ENCODE data around the gene GABBR2.
A peak's percentile ranks its signal among the peaks of the same experiment; 100 is the strongest.
"Not testable (repeated sequence)": the region's sequence is repeated elsewhere in the genome, so short reads cannot be mapped to it uniquely, and the experiment has no call there.

The GABBR2 gene

GRCh38 chr9:98284754-98285153, 424.0 kb downstream of the GABBR2 start:
- no peak overlapping the region for H3K23ac ChIP-seq (ENCODE audit: low read length)
- H3K79me1 ChIP-seq (ENCODE audit: low read length), result peaks cover 5% of the 10 kb centered on the region
- no peak overlapping the region for H2BK12ac ChIP-seq (ENCODE audit: low read length)
- no peaks in the 10 kb centered on the region for H3K79me2 ChIP-seq (ENCODE audit: control insufficient read depth, insufficient read depth, low read length, poor library complexity)
- no peak overlapping the region for H2BK5ac ChIP-seq (ENCODE audit: low read depth, low read length, poor library complexity)
- DNase-seq, result no peak
- no peaks in the 10 kb centered on the region for H3K36me3 ChIP-seq (ENCODE audit: control insufficient read depth in 1 of 2, insufficient read depth in 2 of 2, low read length in 2 of 2)
- H3K4me3 ChIP-seq (ENCODE audit: low read depth, low read length), result no peak overlapping the region
- no peak overlapping the region for H3K4ac ChIP-seq (ENCODE audit: low read depth, low read length)
- no peak overlapping the region for H3K14ac ChIP-seq (ENCODE audit: low read length)
- no CpG with 5 or more reads among the region's 3 CpGs for WGBS (ENCODE audit: extremely low coverage, insufficient coverage, insufficient read length)
- H3K4me1 ChIP-seq (ENCODE audit: control insufficient read depth in 1 of 2, insufficient read depth in 2 of 2, low read length in 2 of 2), result peaks cover 5 to 8% of the 10 kb centered on the region in 2 experiments
- H2BK120ac ChIP-seq (ENCODE audit: insufficient read depth, low read length, poor library complexity), result no peak overlapping the region
- H3K9ac ChIP-seq (ENCODE audit: low read length), result no peak overlapping the region
- H2AFZ ChIP-seq (ENCODE audit: insufficient read depth, low read length, poor library complexity), result no peak overlapping the region
- no peaks in the 10 kb centered on the region for H3K27me3 ChIP-seq (ENCODE audit: insufficient read depth, low read length)
- H3K18ac ChIP-seq (ENCODE audit: low read length), result no peak overlapping the region
- H4K91ac ChIP-seq (ENCODE audit: low read depth, low read length), result no peak overlapping the region
- no peak overlapping the region for H2AK5ac ChIP-seq (ENCODE audit: low read length)
- no peak overlapping the region for H3K4me2 ChIP-seq (ENCODE audit: low read length)
- H3K9me3 ChIP-seq (ENCODE audit: insufficient read depth, low read depth, low read length), result peaks cover 4% of the 10 kb centered on the region
- no peak overlapping the region for H3K27ac ChIP-seq (ENCODE audit: low read depth, low read length)
- H4K8ac ChIP-seq (ENCODE audit: low read depth, low read length), result no peak overlapping the region
- H4K12ac ChIP-seq (ENCODE audit: low read depth, low read length), result no peak overlapping the region

DNA sequence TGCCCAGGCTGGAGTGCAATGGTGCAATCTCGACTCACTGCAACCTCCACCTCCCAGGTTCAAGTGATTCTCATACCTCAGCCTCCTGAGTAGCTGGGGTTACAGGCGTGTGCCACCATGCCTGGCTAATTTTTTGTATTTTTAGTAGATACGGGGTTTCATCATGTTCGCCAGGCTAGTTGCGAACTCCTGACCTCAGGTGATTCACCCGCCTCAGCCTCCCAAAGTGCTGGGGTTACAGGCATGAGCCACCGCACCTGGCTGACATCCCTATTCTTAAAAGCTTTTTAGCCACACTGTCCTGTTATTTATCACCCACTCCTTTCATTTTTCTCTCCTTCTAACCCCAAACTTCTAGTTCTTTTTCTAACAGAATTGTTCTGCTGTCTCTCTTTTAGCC, 425.6 kb downstream of the GABBR2 start:
- not testable (repeated sequence) for H3K4me3 ChIP-seq (ENCODE audit: low read depth, low read length); H3K79me2 ChIP-seq (ENCODE audit: control insufficient read depth, insufficient read depth, low read length, poor library complexity); H3K27me3 ChIP-seq (ENCODE audit: insufficient read depth, low read length); H3K4me1 ChIP-seq (ENCODE audit: control insufficient read depth in 1 of 2, insufficient read depth in 2 of 2, low read length in 2 of 2); H3K18ac ChIP-seq (ENCODE audit: low read length); H4K8ac ChIP-seq (ENCODE audit: low read depth, low read length); H2AK5ac ChIP-seq (ENCODE audit: low read length); H2BK120ac ChIP-seq (ENCODE audit: insufficient read depth, low read length, poor library complexity); H4K12ac ChIP-seq (ENCODE audit: low read depth, low read length); H3K4me2 ChIP-seq (ENCODE audit: low read length); H3K36me3 ChIP-seq (ENCODE audit: control insufficient read depth in 1 of 2, insufficient read depth in 2 of 2, low read length in 2 of 2); H2BK12ac ChIP-seq (ENCODE audit: low read length); H3K27ac ChIP-seq (ENCODE audit: low read depth, low read length); H3K9me3 ChIP-seq (ENCODE audit: insufficient read depth, low read depth, low read length); H3K79me1 ChIP-seq (ENCODE audit: low read length); H4K91ac ChIP-seq (ENCODE audit: low read depth, low read length); H2BK5ac ChIP-seq (ENCODE audit: low read depth, low read length, poor library complexity); H2AFZ ChIP-seq (ENCODE audit: insufficient read depth, low read length, poor library complexity); H3K14ac ChIP-seq (ENCODE audit: low read length); H3K23ac ChIP-seq (ENCODE audit: low read length); H3K9ac ChIP-seq (ENCODE audit: low read length); H3K4ac ChIP-seq (ENCODE audit: low read depth, low read length)
- no CpG with 5 or more reads among the region's 7 CpGs for WGBS (ENCODE audit: extremely low coverage, insufficient coverage, insufficient read length)
- peak in 1 of 2 donors; percentile 18 for DNase-seq

GRCh38 chr9:98281281-98281680, 427.5 kb downstream of the GABBR2 start:
- Histone ChIP-seq H2AFZ (ENCODE audit: insufficient read depth, low read length, poor library complexity) (no peak overlapping the region), H3K79me2 (ENCODE audit: control insufficient read depth, insufficient read depth, low read length, poor library complexity) (no peaks in the 10 kb centered on the region), H3K27ac (ENCODE audit: low read depth, low read length) (no peak overlapping the region), H2BK12ac (ENCODE audit: low read length) (no peak overlapping the region), H3K79me1 (ENCODE audit: low read length) (peaks cover 5% of the 10 kb centered on the region), H3K14ac (ENCODE audit: low read length) (no peak overlapping the region), H3K9me3 (ENCODE audit: insufficient read depth, low read depth, low read length) (peaks cover 3% of the 10 kb centered on the region), H3K23ac (ENCODE audit: low read length) (no peak overlapping the region), H4K91ac (ENCODE audit: low read depth, low read length) (no peak overlapping the region), H3K18ac (ENCODE audit: low read length) (no peak overlapping the region), H3K4me3 (ENCODE audit: low read depth, low read length) (no peak overlapping the region), H2BK5ac (ENCODE audit: low read depth, low read length, poor library complexity) (no peak overlapping the region), H2BK120ac (ENCODE audit: insufficient read depth, low read length, poor library complexity) (no peak overlapping the region), H3K4ac (ENCODE audit: low read depth, low read length) (no peak overlapping the region), H3K4me1 (ENCODE audit: control insufficient read depth in 1 of 2, insufficient read depth in 2 of 2, low read length in 2 of 2) (peaks cover 6 to 9% of the 10 kb centered on the region in 2 experiments), H2AK5ac (ENCODE audit: low read length) (no peak overlapping the region), H3K36me3 (ENCODE audit: control insufficient read depth in 1 of 2, insufficient read depth in 2 of 2, low read length in 2 of 2) (no peaks in the 10 kb centered on the region), H3K9ac (ENCODE audit: low read length) (no peak overlapping the region), H4K8ac (ENCODE audit: low read depth, low read length) (no peak overlapping the region), H3K4me2 (ENCODE audit: low read length) (no peak overlapping the region), H4K12ac (ENCODE audit: low read depth, low read length) (no peak overlapping the region), H3K27me3 (ENCODE audit: insufficient read depth, low read length) (no peaks in the 10 kb centered on the region)
- no CpG with 5 or more reads among the region's 1 CpG for WGBS (ENCODE audit: extremely low coverage, insufficient coverage, insufficient read length)
- no peak for DNase-seq

DNA sequence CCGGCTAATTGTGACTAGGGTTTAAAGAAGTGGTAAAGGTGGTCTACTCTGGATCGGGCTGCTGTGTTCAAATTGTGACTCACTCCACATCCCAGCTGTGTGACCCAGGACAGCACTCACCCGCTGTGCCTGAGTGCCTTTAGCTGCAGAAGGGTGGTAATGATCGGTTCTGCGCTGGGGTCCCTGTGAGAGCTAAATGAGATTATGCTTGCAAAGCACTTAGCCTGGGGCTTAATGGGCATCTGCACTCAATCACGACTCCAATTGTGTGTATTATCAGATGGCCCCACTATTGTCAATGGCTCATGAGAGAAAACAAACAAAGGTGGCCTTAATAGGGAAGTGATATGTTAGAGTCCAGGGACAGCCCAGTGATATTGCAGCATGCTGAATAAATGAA, 428.2 kb downstream of the GABBR2 start:
- Histone ChIP-seq H4K91ac (ENCODE audit: low read depth, low read length) (no peak overlapping the region), H3K9me3 (ENCODE audit: insufficient read depth, low read depth, low read length) (peaks cover 2% of the 10 kb centered on the region), H4K12ac (ENCODE audit: low read depth, low read length) (no peak overlapping the region), H3K4me2 (ENCODE audit: low read length) (no peak overlapping the region), H2BK120ac (ENCODE audit: insufficient read depth, low read length, poor library complexity) (no peak overlapping the region), H3K79me2 (ENCODE audit: control insufficient read depth, insufficient read depth, low read length, poor library complexity) (no peaks in the 10 kb centered on the region), H3K27me3 (ENCODE audit: insufficient read depth, low read length) (no peaks in the 10 kb centered on the region), H2BK12ac (ENCODE audit: low read length) (no peak overlapping the region), H2BK5ac (ENCODE audit: low read depth, low read length, poor library complexity) (no peak overlapping the region), H3K4me1 (ENCODE audit: control insufficient read depth in 1 of 2, insufficient read depth in 2 of 2, low read length in 2 of 2) (peaks cover 6 to 9% of the 10 kb centered on the region in 2 experiments), H4K8ac (ENCODE audit: low read depth, low read length) (no peak overlapping the region), H2AK5ac (ENCODE audit: low read length) (no peak overlapping the region), H2AFZ (ENCODE audit: insufficient read depth, low read length, poor library complexity) (no peak overlapping the region), H3K14ac (ENCODE audit: low read length) (no peak overlapping the region), H3K27ac (ENCODE audit: low read depth, low read length) (no peak overlapping the region), H3K79me1 (ENCODE audit: low read length) (peaks cover 5% of the 10 kb centered on the region), H3K36me3 (ENCODE audit: control insufficient read depth in 1 of 2, insufficient read depth in 2 of 2, low read length in 2 of 2) (no peaks in the 10 kb centered on the region), H3K23ac (ENCODE audit: low read length) (no peak overlapping the region), H3K9ac (ENCODE audit: low read length) (no peak overlapping the region), H3K18ac (ENCODE audit: low read length) (no peak overlapping the region), H3K4me3 (ENCODE audit: low read depth, low read length) (no peak overlapping the region), H3K4ac (ENCODE audit: low read depth, low read length) (no peak overlapping the region)
- WGBS (ENCODE audit: extremely low coverage, insufficient coverage, insufficient read length), result no CpG with 5 or more reads among the region's 6 CpGs
- DNase-seq, result no peak

All from trophoblast cell (in vitro differentiated cells and primary cell).